ENCODE data around the gene MET.
A peak's percentile ranks its signal among the peaks of the same experiment; 100 is the strongest.
"Not testable (repeated sequence)": the region's sequence is repeated elsewhere in the genome, so short reads cannot be mapped to it uniquely, and the experiment has no call there.

MET gene

GRCh38 chr7:116671681-116672595 is at the start of gene MET:
Gene MET (plus strand): TSS chr7:116672196. CDS start chr7:116699085, 26,889 bp downstream.
- DNase-seq: peak in 1 of 2 donors; percentile 85

GRCh38 chr7:116626886-116627285 is 45.1 kb upstream of the MET start:
- DNase-seq: no peak

DNA sequence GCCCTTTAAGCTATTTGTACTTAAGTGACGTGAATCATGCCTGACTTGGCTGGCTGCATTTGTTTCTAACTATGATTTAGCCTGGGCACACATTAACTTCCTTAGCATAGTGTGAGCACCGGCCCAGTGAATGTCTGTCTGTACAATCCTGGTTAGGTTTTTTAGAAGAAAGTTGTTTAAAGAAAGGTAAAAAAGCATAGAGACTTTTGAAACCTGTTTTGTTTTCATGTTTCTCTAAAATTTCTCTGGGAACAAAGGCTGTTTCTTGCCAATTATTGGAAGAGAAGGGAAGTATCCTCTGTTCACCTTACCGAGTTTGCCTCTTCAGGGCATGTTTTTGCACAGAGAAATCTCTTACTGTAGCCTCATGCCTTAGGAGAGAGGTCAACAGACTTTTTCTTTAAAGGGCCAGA is 42.9 kb upstream of the MET start:
- no peak for DNase-seq

DNA sequence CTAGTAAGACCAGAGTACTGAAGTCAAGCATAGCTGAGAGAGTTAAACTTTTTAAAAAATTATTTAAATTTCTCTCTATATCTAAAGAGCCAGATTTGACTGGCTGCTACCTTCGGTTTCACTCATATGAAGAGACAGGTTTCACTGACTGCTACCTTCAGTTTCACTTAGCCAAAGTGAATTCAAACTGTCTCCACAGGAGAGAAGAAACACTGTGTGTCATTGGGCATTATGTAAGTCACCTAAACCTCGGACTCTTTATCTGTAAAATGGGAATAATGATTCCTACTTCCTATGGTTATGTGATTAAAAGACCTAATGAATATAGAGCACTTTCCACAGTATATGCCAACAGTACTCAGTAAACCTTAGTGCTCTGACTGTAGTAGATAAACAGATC is 41.6 kb upstream of the MET start:
- DNase-seq: no peak

GRCh38 chr7:116630932-116631671 is 40.9 kb upstream of the MET start:
- DNase-seq: peak in 1 of 2 donors; percentile 18

DNA sequence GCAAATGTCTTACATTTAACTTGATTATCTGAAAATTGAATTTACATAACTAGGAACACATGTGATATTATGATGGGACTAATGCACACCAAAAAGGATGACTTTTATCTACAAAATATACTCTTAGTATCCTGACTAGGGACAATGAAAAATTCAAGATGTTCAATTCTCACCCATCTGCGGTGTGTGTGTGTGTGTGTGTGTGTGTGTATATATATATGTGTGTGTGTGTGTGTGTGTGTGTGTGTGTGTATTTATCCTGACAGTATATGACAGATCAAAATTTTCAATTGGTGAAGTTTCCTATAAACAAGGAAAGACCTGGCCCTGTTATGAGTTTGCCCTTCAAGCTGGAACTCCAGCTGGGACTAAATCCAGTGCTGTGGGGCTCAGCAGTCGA is 40.3 kb upstream of the MET start:
- no peak for DNase-seq

DNA sequence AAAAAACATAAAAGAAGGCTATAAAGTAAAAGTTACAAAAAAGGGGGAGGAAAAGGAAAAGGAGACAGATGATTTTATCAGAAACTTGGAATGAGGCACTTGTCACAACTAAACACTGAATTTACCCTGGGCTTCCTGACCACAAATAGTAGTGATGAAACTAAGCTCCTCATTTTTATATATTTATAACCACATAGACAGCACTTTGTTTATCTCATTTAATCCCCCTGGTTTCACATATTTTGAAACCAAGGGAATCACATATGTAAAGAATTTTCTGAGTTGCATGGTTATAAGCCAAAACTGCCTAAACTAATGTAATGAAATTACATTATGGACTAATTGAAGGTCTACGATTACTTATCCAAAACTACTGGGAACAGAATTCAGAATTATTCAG is 39.6 kb upstream of the MET start:
- DNase-seq: no peak

- peak in 1 of 2 donors; percentile 7 for DNase-seq
Observed at GRCh38 chr7:116633131-116633988, 38.6 kb upstream of the MET start.

DNA sequence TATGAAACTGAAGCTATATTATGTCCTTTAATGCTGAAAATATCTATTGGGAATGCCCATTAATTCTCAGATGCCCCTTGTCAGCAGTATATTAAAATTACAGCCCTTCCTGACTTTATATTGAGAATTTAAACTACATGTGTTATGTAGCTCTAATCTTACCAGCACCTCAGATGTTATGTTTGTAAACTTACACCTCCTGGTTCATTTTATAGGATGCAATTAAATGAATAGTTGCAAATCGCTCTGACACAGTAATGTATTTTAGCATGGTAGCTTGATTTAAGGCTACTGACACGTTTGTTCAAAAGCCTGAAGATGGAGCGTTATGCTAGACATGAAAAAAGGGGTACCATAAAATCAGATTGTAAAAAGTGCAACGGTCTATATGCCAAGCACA is 35.0 kb upstream of the MET start:
- no peak for DNase-seq

DNA sequence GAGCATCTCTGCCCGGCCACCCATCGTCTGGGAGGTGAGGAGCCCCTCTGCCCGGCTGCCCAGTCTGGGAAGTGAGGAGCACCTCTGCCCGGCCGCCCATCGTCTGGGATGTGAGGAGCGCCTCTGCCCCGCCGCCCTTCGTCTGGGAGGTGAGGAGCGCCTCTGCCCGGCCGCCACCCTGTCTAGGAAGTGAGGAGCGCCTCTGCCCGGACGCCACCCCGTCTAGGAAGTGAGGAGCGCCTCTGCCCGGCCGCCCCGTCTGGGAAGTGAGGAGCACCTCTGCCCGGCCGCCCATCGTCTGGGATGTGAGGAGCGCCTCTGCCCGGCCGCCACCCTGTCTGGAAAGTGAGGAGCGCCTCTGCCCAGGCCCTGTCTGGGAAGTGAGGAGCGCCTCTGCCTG is 33.4 kb upstream of the MET start:
- DNase-seq: not testable (repeated sequence)

DNA sequence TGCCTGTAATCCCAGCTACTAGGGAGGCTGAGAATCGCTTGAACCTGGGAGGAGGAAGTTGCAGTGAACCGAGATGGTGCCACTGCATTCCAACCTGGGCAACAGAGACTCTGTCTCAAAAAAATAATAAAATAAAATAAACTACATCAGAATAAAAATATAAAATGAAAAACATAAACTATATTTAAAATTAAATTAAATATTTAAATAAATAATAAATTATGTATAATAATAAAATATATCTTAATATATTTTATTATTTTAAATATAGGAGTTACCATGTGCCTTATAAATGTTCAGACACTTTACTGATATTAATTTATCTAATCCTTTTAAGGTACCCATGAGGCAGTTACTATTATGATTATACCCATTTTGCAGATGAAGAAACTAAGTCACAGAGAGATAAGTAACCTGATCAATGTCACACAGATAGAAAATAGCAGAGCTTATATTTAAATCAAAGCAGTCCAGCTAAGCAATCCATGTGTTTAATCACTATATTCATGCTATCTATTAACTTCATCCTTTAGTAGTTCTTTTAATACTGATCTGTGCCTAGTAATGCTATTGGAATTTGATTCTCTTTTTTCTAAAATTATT is 30.3 kb upstream of the MET start:
- DNase-seq: no peak

GRCh38 chr7:116643148-116643547 is 28.8 kb upstream of the MET start:
- not testable (repeated sequence) for DNase-seq

GRCh38 chr7:116644628-116645027 is 27.4 kb upstream of the MET start:
- no peak for DNase-seq

DNA sequence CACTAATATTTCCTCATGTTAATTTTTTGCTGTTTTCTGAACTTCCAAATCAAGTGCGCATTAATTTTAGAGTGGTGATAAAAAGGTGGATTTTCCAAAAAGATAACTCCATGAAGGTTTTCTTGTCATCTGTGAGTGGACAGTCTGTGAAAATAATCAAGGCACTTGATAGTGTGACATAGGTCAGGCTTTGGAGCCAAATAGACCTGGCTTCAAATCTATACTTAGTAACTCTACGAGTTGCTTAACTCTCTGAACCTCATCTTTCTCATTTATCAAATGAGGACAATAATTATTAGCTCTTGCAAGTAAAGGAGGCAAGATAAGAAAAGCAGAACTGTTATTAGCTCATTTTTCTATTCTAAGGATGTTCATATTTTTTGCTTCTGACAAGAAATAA is 24.7 kb upstream of the MET start:
- no peak for DNase-seq

- DNase-seq: no peak
Observed at GRCh38 chr7:116647861-116648260, 24.1 kb upstream of the MET start.

DNA sequence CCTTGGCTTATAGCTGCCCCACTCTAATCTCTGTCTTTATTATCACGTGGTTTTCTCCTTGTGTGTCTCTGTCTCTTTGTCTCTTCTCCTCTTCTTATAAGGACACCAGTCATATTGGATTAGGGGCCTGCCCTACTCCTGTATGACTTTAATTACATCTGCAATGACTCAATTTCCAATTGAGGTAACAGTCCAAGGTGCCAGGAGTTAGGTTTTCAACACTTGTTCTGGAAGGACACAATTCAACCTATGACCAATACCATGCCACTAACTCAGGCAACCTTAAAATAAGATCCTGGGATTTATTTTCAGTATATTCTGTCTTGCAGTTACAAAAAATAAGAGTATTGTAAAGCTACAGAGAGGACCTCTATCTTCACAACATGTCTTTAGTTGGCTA is 21.6 kb upstream of the MET start:
- DNase-seq: no peak

DNA sequence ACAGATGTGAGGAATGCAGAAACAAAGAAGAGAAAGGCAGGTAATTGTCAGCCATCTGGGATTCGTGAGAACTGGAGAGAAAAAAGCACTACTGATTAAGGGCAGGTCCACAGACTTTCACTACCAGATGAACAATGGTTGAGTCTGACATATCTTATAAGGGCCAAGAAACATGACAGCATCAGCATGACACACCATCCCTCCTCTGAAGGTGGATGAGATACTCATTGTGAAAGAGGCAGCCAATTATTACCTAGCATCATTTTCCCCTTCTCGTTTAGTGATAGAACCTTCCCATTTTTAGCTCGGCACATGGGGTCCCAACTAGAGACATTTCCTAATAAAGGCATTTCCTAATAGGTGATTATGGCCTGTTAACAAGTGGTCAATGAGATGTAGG is 19.2 kb upstream of the MET start:
- DNase-seq: no peak

DNA sequence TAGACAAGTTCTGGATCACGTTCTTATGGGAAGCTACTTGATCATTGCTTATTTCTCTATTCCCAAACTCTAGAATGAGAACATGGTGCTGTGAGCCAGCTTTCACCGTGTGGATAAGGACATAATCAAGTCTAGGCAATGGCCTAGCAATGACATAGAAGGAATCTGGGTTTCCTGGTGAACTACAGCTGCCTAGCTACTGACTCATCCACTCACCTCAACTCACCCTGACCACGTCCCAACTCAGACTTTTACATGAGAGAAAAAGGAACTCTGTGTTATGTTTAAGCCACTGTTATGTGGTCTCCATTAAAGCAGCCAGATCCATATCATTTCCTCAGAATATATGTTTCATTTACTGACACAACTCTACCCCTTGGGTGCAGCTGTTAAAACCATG is 18.8 kb upstream of the MET start:
- DNase-seq: no peak

DNA sequence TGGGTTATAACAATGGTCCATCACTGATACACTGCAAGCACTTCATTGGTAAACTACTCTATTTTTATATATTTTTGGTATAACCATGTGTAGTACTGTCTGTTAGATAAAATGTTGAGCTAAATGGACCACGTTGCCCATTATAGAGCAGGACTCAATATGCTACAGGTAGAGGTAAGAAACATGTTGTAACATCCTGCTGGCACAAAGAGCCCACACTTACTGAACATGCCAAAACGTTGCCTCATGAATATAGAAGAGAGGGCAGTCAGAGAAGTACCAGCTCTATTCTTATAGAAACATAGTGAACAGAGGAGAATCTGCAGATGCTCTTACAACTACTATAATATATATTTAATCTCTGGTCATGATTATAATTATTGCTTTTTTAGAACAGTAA is 18.4 kb upstream of the MET start:
- DNase-seq: no peak

GRCh38 chr7:116659248-116659647 is 12.7 kb upstream of the MET start:
- not testable (repeated sequence) for DNase-seq

GRCh38 chr7:116661865-116662264 is 10.1 kb upstream of the MET start:
- DNase-seq: no peak

DNA sequence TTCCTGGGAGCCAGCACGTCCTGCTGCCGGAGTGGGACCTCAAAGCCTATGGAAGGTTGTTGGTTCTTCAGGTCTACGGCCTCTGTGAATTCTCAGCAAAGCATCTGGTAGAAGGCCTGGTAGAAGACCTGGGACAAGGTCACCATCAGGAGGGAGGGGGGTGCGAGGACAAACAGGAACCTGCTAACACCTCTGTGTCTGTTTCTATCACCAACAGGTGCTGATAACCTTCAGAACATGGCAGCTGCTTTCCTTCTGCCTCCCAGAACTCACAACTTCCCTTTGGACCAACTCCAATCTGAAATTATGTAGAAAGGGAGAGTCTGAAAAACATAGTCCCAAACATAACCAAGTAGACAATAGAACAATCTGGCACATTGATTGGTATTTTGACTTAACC is 8.3 kb upstream of the MET start:
- DNase-seq: no peak
